ENCODE measurements around the gene GPATCH1.

Gene GPATCH1

GRCh38 chr19:33063356-33063752 lies 17.6 kb upstream of the GPATCH1 start:
- no peak for DNase-seq (ENCODE audit: low read depth in 2 of 2)

- DNase-seq (ENCODE audit: low read depth in 2 of 2) = no peak
These were observed 17.1 kb upstream of the GPATCH1 start for GRCh38 chr19:33063753-33064457.

DNA sequence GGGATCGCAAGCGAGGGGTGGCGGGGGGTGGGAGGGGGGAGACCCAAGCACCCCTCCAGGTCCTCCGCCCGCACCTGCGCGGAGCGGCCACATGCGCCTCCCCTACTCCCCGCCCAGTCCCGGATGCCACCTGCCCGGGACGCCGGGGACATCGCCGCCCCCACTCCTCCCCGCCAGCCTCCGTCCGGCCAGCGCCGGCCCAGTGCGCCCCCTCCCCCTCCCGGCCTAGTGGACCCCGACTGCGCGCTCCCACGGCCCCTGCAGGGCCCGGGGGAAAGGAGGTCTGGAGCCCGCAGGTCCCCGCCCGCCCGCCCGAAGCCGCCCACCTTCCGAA lies 16.6 kb upstream of the GPATCH1 start:
- no peak for DNase-seq (ENCODE audit: low read depth in 2 of 2)

DNA sequence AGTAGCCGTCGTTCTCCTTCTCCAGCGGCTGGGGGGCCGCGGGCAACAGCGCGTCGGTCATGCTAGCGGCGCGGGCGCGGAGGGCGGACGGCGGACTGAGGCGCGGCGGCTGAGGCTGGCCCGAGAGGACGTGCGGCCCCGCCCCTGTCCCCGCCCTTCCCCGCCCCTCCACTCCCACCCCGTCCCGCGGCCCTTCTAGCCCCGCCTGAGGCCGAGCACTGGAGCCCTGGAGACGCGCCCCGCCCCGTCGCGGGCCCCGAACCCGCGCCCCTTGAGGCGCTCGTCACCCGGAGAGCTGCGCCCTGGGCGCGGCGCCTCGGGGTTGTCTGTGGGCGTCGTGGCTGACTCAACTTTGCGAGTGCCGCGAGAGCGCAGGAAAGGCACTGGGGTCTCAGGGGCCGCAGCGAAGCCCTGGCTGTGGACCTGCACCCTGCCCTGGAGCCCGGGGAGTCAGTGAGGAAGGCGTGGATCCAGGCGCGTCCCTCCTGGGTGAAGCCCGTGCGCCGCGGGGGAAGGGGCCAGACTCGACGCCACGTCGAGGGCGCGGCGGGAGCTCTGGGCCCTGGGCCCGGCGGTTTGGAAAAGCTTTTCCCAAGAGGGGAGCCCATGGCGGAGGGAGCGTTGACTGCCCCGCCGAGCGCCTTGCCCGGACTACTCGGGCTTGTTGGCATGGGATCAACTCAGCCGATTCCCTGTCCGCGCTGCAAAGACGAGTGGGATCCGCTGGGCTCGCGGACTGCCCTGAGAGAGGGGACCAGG lies 16.0 kb upstream of the GPATCH1 start, which contains the start of gene RHPN2:
Gene RHPN2, minus strand, starts transcription at position 97 of the 759 bp plus-strand sequence. Its CDS starts 36 bp downstream, at position 61.
- DNase-seq (ENCODE audit: low read depth in 2 of 2) = peak; percentile 29 to 36

- no peak for DNase-seq (ENCODE audit: low read depth in 2 of 2)
These were observed 14.4 kb upstream of the GPATCH1 start for GRCh38 chr19:33066543-33066942.

- DNase-seq (ENCODE audit: low read depth in 2 of 2) = no peak
These were observed 13.9 kb upstream of the GPATCH1 start for GRCh38 chr19:33067121-33067520.

DNA sequence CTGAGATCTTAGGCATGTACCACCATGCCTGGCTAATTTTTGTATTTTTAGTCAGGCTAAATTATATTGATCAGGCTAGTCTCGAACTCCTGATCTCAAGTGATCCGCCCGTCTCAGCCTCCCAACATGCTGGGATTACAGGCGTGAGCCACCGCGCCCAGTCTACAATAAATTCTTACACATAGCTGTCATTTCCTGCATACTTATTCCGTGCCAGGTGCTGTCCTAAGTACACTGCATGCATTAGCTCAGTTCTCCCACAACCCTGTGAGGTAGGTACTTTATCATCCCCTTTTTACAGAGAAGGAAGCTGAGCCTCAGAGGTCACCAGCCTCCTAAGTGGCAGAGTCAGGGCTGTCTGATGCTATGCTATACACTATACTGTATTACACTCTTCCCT lies 9.1 kb upstream of the GPATCH1 start:
- DNase-seq (ENCODE audit: low read depth in 2 of 2) = no peak

DNA sequence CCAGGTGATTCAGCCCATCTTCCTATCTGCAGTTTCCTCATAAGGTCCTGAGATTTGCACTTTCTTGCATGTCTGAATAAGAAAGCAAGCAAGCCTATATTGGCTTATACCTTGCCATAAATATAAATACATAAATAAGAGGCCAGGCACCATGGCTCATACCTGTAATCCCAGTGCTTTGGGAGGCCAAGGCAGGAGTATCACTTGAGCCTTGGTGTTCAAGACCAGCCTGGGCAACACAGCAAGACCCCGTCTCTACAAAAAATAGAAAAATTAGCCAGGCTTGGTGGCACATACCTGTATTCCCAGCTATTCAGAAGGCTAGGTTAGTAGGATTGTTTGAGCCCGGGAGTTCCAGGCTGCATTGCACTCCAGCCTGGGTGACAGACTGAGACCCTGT lies 5.5 kb upstream of the GPATCH1 start:
- no peak for DNase-seq (ENCODE audit: low read depth in 2 of 2)

GRCh38 chr19:33085570-33086128 lies 4.7 kb downstream of the GPATCH1 start:
- DNase-seq (ENCODE audit: low read depth in 2 of 2) = no peak

DNA sequence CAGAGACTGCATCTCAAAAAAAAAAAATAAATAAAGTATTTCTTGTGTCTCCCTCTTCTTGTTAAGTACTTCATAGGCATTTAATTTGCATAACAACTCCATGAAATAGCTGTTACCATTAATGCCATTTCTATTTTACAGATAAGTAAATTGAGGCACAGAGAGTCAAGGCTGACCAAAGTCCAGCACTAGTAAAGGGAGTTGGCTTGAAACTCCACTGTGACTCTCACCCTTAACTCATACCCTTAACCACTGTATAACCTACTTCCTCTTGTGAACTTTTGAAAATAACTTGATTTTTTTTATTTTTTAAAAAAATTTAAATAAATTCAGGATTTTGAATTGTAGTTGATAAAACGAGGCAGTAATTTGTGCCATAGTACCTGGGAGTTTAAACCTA lies 6.0 kb downstream of the GPATCH1 start:
- DNase-seq (ENCODE audit: low read depth in 2 of 2) = no peak

- DNase-seq (ENCODE audit: low read depth in 2 of 2) = no peak
These were observed 8.0 kb downstream of the GPATCH1 start for GRCh38 chr19:33089010-33089409.

GRCh38 chr19:33090179-33090578 lies 9.2 kb downstream of the GPATCH1 start:
- no peak for DNase-seq (ENCODE audit: low read depth in 2 of 2)

- DNase-seq (ENCODE audit: low read depth in 2 of 2) = no peak
These were observed 12.6 kb downstream of the GPATCH1 start for GRCh38 chr19:33093420-33094210.

GRCh38 chr19:33094436-33095067 lies 13.6 kb downstream of the GPATCH1 start:
- no peak for DNase-seq (ENCODE audit: low read depth in 2 of 2)

GRCh38 chr19:33096005-33096404 lies 15.0 kb downstream of the GPATCH1 start:
- no peak for DNase-seq (ENCODE audit: low read depth in 2 of 2)

DNA sequence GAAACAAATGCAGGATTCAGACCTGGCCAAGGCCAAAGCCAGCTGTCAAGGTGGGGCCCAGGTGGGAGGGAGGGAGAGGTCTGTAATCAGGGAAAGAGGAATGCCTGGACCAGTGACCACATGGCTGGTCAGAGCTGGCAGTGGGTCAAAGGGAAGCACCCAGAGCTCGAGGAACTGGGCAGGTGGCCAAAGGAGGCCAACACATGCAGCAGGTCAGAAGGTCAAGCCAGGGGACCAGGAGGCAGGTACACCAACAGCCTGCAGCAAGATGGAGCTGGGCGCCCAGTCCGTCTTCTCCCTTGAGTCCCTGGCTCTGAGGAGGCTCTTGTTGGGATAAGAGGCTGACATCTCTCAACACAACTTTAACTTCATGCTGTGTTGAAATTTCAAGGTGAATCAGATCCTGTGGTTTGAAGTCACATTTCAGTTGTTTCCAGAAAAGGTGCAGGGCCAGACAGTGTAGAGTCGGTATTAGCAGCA lies 17.1 kb downstream of the GPATCH1 start:
- DNase-seq (ENCODE audit: low read depth in 2 of 2) = no peak

DNA sequence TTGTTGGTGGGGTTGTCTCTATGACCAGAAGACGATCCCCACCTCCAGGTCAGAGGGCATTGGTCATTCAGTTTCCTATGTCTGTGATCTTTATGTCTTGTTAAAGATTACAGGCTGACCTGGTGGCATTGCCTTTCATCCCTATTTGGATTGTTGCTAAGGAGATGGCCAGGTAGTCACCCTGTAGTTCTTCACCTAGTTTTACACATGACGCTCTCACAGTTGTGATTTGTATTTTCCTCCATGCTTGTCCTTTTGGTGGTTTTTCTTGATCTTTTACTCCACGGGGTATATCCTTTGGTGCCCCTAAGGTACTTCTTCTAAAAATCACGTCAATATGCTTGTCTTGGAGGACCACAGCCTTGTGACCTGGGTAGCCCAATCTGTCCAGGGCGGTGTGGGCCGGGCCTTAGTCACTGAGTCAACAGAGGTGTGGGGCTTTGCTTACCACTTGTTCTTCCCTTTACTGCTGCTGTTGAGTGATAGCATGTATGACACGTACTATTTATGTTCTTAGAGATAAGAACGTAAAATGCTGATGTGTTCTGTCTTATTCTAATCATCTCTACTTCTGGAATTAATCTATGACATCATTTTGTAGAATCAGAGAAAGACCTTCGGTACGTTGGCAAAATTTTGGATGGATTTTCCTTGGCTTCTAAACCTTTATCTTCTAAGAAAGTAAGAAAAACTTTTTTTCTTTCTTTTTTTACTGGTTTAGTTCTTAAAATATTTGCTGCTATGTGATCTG lies 20.1 kb downstream of the GPATCH1 start:
- DNase-seq (ENCODE audit: low read depth in 2 of 2) = no peak

DNA sequence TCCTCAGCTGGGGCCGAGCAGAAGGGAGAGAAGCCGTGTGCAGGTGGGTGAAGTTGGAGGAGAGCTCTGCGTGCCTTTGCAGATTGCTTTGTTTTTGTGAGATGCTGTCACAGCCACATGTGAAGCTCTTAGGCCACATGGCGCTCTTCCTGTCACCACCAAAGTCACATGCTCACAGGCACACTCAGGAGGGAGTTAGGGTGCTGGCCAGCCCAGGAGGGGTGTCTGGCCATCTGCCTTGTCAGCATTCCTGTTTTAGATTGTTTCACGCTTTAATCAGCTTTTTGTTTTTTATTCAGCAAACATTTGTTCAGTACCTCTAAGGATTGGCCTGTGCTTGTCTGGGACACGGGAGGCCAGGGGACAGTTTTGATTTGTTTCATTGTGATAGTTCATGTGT lies 21.9 kb downstream of the GPATCH1 start:
- DNase-seq (ENCODE audit: low read depth in 2 of 2) = no peak

DNA sequence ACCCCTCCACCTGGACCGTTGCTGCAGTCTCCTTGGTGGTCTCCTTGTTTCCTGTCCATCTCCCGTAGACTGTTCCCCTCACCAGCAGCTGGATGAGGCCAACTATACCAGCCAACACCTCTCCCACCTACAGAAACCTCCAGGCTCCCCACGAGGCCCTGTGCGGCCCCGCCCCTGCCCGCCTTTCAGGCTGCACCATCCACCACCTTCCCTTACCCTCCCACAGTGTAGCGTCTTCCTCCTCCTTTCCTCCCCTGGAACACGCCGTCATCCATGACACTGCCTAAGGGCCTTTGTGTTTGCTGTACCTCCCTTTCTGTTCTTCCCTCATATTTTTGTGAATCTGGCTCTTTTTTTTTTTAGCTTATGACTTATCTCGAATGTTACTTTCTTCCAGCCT lies 27.2 kb downstream of the GPATCH1 start:
- no peak for DNase-seq (ENCODE audit: low read depth in 2 of 2)

GRCh38 chr19:33110137-33110910 lies 29.3 kb downstream of the GPATCH1 start:
- DNase-seq (ENCODE audit: low read depth in 2 of 2) = no peak
